Measurements from ENCODE around the gene RABGAP1L. TPM values are rescaled to one million over a fixed set of nuclear protein-coding genes. Genes with fewer than 3 reads are reported as not detected.

RABGAP1L gene
- total RNA-seq, 6 experiments from 2014 or later, result 11.7 to 23.1 (median 18.5) TPM

GRCh38 chr1:174700314-174700713, 541.0 kb downstream of the RABGAP1L start:
- ATAC-seq (no peak), DNase-seq (no peak)
- no peaks in the 10 kb centered on the region for H3K36me3 ChIP-seq
- 93% methylated on average over 3 of the region's 3 CpGs for WGBS (ENCODE audit: insufficient coverage, low coverage, low lambda C conversion rate, missing lambda C conversion rate)
- no peak overlapping the region for H3K27ac ChIP-seq
- peaks cover 0 to 10% (median 0%) of the 10 kb centered on the region in 4 donors for H3K4me1 ChIP-seq
- no peak overlapping the region for H3K4me3 ChIP-seq
- intact Hi-C loops (cut with DNase I), result no loop called here
- no peaks in the 10 kb centered on the region for H3K9me3 ChIP-seq
- H3K27me3 ChIP-seq, result no peaks in the 10 kb centered on the region
- no peak for TF ChIP-seq CTCF (IDR thresholded peaks at IDR 0.05)
- TF ChIP-seq POLR2A (IDR thresholded peaks at IDR 0.05), result no peak

- DNase-seq, result no peak
- 92% methylated on average over 3 of the region's 3 CpGs for WGBS (ENCODE audit: insufficient coverage, low coverage, low lambda C conversion rate, missing lambda C conversion rate)
Measured at GRCh38 chr1:174700775-174701174, 541.5 kb downstream of the RABGAP1L start.

GRCh38 chr1:174701565-174701964, 542.2 kb downstream of the RABGAP1L start:
- no peak for ATAC-seq
- 93% methylated on average over 2 of the region's 2 CpGs for WGBS (ENCODE audit: insufficient coverage, low coverage, low lambda C conversion rate, missing lambda C conversion rate)

More at GRCh38 chr1:174700775-174701174, 541.5 kb downstream of the RABGAP1L start:
- intact Hi-C loops (cut with DNase I), result no loop called here
- H3K27ac ChIP-seq, result no peak overlapping the region
- H3K4me3 ChIP-seq, result no peak overlapping the region
- peaks cover 0 to 2% (median 0%) of the 10 kb centered on the region in 4 donors for H3K9me3 ChIP-seq
- ATAC-seq, result no peak
- TF ChIP-seq POLR2A (IDR thresholded peaks at IDR 0.05) (no peak), CTCF (IDR thresholded peaks at IDR 0.05) (no peak)
- peaks cover 0 to 10% (median 0%) of the 10 kb centered on the region in 4 donors for H3K4me1 ChIP-seq
- no peaks in the 10 kb centered on the region for H3K36me3 ChIP-seq
- H3K27me3 ChIP-seq, result no peaks in the 10 kb centered on the region

GRCh38 chr1:174702011-174702410, 542.7 kb downstream of the RABGAP1L start:
- Histone ChIP-seq H3K27me3 (no peaks in the 10 kb centered on the region), H3K4me1 (peaks cover 0 to 10% (median 0%) of the 10 kb centered on the region in 4 donors), H3K27ac (no peak overlapping the region), H3K9me3 (peaks cover 0 to 4% (median 0%) of the 10 kb centered on the region in 4 donors), H3K4me3 (no peak overlapping the region), H3K36me3 (no peaks in the 10 kb centered on the region)
- intact Hi-C loops (cut with DNase I), result no loop called here
- no peak for DNase-seq
- ATAC-seq, result no peak
- WGBS (ENCODE audit: insufficient coverage, low coverage, low lambda C conversion rate, missing lambda C conversion rate), result 76% methylated on average over 2 of the region's 2 CpGs
- no peak for TF ChIP-seq POLR2A (IDR thresholded peaks at IDR 0.05)
- TF ChIP-seq CTCF (IDR thresholded peaks at IDR 0.05), result no peak

More at GRCh38 chr1:174701565-174701964, 542.2 kb downstream of the RABGAP1L start:
- intact Hi-C loops (cut with DNase I), result no loop called here
- Histone ChIP-seq H3K9me3 (peaks cover 0 to 4% (median 0%) of the 10 kb centered on the region in 4 donors), H3K4me3 (no peak overlapping the region), H3K4me1 (peaks cover 0 to 10% (median 0%) of the 10 kb centered on the region in 4 donors), H3K27ac (no peak overlapping the region), H3K27me3 (no peaks in the 10 kb centered on the region), H3K36me3 (no peaks in the 10 kb centered on the region)
- DNase-seq, result no peak
- TF ChIP-seq POLR2A (IDR thresholded peaks at IDR 0.05) (no peak), CTCF (IDR thresholded peaks at IDR 0.05) (no peak)

All from right lobe of liver (tissue), 6 donors.